GM13976 (cell line): ENCODE results near the gene HOXA10.

Source experiments
- DNase-seq: peaks from one replicate; pipeline ENCODE4 v3.0.0; 2012; ENCODE audit warnings: low spot score
- CTCF ChIP-seq: IDR thresholded peaks from 2 replicates; pipeline ENCODE4 v1.5.1; 2012; ENCODE audit warnings: borderline replicate concordance, mild to moderate bottlenecking; ENCODE audit not compliant: insufficient read depth; ENCODE audit errors: extremely low read depth, missing control alignments, control extremely low read depth
- in situ Hi-C: fragments of 300-500 bp; cut with MboI; formaldehyde crosslinking; loops from one replicate; pipeline ENCODE4 v1.12.0; 2022; ENCODE audit warnings: low sequenced_read_pairs, mixed read lengths, inconsistent platforms; ENCODE audit not compliant: unreplicated experiment

HOXA10 gene

GRCh38 chr7:27214239-27214950 is 40.3 kb upstream of the HOXA10 start:
- in situ Hi-C loops, result loop anchor here (25.0 kb wide), 1 partner anchor 573 kb away; no protein-coding TSS in a partner anchor
- DNase-seq, result no peak
- no peak for TF ChIP-seq CTCF

GRCh38 chr7:27213433-27214238 is 39.5 kb upstream of the HOXA10 start:
- in situ Hi-C loops, result loop anchor here (25.0 kb wide), 1 partner anchor 574 kb away; no protein-coding TSS in a partner anchor

GRCh38 chr7:27212497-27213432 is 38.6 kb upstream of the HOXA10 start:
- in situ Hi-C loops, result loop anchor here (25.0 kb wide), 1 partner anchor 575 kb away; no protein-coding TSS in a partner anchor
- TF ChIP-seq CTCF, result no peak
- DNase-seq, result no peak

More at GRCh38 chr7:27213433-27214238, 39.5 kb upstream of the HOXA10 start:
- DNase-seq, result no peak
- no peak for TF ChIP-seq CTCF

GRCh38 chr7:27211764-27212204 is 37.7 kb upstream of the HOXA10 start:
- no peak for DNase-seq
- TF ChIP-seq CTCF, result no peak
- in situ Hi-C loops, result loop anchor here (25.0 kb wide), 1 partner anchor 576 kb away; no protein-coding TSS in a partner anchor

GRCh38 chr7:27211084-27211446 is 36.9 kb upstream of the HOXA10 start:
- TF ChIP-seq CTCF, result no peak
- DNase-seq, result no peak
- in situ Hi-C loops, result loop anchor here (25.0 kb wide), 1 partner anchor 576 kb away; no protein-coding TSS in a partner anchor
